GM21528 (cell line): ENCODE data around the gene C19orf73.
A peak's percentile ranks its signal among the peaks of the same experiment; 100 is the strongest.
"Not testable (repeated sequence)": the region's sequence is repeated elsewhere in the genome, so short reads cannot be mapped to it uniquely, and the experiment has no call there.

Experiments
- ATAC-seq: cut with Tn5 transposase; IDR thresholded peaks from one replicate; pipeline ENCODE4 v1.9.1; 2021; ENCODE audit warnings: mild to moderate bottlenecking, moderate library complexity; ENCODE audit not compliant: unreplicated experiment, low FRiP score

Gene C19orf73

DNA sequence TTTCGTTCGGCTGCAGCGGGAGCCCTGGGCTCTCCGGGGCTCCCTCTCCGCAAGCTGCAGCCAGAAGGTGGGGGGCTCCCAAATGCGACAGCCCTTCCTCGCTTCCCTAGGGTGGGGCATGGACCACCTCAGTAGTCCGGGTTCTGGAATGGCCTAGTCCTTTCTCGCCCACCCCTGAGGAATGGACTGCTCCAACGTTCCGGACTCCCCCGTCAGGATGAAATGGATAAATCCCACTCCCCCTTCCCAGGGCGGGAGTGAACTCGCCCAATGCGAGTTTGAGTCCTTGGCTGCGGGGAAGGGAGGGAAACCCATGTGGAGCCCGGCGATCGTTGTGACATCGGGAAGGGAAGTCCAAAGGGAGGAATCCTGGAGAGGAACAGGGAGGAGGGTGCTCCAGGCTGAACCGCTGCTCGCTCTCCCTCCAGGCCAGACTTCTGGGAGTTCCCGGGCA is 30.7 kb upstream of the C19orf73 start:
- no peak for ATAC-seq

DNA sequence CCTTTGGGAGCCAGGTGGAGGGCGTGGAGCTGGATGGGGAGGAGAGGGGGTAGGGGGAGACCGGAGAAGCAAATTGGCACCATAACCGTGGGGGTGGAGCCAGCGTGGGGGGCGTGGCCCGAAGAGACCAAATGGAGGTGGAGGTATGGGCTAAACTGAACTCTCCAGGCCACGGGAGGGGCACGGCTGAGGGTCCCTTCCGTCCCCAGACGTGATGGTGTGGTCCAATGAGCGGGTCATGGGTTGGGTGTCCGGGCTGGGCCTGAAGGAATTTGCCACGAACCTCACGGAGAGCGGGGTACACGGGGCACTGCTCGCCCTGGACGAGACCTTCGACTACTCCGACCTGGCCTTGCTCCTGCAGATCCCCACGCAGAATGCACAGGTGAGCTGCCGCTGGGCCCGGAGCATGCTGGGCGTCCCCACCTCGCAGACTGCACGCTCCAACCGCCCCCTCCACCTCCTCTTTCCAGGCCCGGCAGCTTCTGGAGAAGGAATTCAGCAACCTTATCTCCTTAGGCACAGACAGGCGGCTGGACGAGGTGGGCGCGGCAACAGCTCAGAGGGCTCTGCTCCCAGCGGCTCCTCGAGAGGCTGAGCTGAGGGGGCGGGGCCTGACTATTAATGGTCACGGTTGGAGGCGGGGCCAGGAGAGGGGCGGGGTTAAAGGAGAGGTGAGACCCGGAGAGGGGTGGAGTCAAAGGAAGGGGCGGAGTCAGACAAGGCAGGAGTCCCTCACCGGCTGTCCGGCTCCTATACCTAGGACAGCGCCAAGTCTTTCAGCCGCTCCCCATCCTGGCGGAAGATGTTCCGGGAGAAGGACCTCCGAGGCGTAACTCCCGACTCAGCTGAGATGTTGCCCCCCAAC is 30.1 kb upstream of the C19orf73 start:
- ATAC-seq = no peak

DNA sequence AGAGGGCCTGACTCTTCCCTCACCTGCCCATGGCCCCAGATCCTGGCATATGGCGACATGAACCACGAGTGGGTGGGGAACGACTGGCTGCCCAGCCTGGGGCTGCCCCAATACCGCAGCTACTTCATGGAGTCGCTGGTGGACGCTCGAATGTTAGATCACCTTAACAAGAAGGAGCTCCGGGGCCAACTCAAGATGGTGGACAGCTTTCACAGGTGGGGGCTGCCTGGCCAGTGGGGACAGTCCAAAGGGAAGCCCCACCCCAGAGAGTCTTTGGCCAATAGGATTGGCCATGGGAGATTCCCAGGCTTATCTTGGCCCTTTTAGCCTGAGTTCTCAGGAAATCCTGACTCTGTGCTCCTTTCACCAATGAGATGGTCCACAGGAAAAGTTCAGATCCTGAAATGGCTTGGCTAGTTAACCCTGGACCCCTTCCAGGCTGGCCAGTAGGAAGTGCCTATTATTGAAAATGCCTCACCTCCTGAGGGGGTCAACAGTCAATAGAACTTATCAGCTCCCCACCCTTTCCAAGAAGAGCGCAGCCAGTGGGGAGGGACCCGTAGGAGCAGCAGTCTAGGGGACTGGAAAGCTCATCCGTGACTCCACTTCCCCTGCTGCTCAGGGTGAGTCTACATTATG is 29.2 kb upstream of the C19orf73 start:
- ATAC-seq = no peak

DNA sequence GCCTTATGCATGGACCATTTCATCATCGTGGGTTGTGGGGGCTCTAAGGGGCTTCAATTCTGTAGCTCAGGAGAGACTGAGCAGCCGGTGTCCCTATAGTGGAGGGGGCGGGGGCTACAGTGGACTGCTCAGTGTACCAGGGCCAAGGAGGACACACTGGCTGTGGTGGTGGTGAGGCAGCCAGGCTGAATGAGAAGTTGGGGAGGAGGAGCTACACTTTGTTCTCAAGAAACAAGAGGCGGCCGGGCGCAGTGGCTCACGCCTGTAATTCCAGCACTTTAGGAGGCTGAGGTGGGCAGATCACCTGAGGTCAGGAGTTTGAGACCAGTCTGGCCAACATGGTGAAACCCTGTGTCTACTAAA is 27.4 kb upstream of the C19orf73 start:
- ATAC-seq = not testable (repeated sequence)

DNA sequence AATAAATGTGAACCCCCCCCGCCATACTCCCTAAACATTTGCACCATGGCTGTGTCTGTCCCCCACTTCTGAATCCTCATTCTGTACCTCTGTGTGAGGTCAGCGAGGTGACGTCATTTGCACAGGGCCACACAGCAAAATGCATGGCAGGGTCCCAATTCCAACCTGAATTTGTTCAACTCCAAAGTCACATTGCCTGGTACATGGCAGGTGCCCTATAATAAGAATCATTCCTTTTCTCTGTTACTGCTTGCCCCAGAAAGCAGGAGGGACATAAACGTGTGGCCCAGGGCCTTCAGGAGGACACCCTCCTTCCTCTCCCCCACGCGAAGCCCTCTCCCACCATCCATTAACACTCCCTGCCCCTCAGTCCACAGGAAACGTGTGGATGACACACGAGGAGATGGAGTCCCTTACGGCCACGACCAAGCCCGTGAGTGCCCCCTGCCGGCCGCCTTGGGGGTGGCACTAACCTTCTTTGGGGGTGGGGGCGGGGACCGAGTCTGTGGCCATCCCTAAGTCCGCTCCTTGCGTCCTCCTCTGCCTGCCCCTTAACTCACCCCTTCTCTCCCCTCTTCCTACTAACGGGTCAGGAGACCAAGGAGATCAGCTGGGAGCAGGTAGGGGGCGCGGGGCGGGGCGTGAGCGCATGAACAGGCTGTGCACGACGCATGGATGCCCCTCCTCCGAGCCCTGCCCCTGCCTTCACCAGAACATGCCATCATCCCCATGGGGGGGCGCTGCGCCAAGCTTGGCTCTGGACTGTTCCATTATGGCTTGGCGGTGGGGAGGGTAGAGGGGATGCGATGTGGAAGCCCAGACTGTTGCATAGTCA is 26.8 kb upstream of the C19orf73 start:
- ATAC-seq = no peak

DNA sequence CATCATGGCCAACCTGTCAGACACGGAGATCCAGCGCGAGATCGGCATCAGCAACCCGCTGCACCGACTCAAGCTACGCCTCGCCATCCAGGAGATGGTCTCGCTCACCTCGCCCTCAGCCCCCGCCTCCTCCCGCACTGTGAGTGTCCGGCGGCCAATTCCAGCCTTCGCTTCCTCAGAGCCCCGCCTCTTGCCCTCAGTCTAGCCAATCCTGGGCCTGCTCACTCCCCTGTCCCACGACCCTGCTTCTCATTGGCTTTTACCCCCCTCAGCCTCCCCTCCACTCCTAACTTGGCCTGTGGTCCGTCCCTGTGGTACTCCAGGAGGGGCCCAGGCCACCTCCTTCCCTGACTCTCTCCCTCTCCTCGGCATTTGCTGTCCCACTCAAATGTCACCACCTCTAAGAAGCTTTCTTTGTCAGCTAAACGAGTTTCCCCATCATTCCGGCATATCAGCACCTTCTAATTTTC is 24.0 kb upstream of the C19orf73 start:
- no peak for ATAC-seq

DNA sequence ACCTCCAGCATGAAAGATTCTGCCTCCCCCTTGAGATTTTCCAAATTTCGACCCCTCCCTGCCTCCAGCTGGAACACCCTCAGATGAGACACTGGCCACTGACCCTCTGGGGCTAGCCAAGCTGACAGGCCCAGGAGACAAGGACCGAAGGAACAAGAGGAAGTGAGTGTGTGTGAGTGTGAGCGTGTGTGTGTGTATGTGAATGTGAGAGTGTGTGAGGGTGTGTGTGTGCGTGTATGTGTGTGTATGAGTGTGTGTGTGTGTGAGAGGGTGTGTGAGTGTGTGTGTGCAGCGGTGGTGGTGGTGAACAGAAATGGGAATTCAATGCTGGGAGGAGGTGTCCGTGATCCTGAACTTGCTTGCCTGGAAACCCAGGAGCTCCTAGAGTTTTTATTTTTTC is 22.4 kb upstream of the C19orf73 start:
- no peak for ATAC-seq

DNA sequence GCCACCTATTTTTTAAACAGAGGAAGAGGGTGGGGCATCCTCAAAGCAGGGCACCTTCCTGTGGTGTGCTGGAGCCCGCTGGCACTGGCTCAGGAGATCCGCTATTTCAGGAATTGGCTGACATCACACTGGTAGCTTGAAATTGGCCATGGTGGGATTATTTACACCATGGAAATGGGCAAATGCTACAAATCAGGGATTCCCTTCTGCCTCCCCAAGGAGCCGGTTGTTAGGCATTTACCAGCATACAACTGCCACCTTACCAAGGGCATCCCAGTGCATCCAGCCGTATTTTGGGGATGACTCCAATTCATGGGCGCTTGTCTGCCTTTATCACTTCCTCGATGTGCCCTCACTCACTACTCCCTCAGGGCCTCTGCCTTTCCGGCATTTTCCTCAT is 22.0 kb upstream of the C19orf73 start:
- ATAC-seq = no peak

DNA sequence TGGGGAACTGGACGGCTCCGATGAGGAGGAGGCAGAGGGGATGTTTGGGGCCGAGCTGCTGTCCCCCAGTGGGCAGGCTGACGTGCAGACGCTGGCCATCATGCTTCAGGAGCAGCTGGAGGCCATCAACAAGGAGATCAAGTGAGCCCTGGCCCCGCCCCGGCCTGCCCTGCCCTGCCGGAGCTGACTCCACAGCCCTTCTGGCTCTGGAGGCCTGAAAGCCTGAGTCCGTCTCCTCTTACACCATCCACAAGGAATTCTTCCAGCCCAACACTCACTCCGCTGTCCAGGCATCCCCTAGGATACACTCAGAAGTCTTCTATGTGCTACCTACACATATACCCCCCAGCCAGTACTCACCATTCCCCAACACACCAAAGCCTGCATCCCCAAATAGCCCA is 17.8 kb upstream of the C19orf73 start:
- ATAC-seq = no peak

DNA sequence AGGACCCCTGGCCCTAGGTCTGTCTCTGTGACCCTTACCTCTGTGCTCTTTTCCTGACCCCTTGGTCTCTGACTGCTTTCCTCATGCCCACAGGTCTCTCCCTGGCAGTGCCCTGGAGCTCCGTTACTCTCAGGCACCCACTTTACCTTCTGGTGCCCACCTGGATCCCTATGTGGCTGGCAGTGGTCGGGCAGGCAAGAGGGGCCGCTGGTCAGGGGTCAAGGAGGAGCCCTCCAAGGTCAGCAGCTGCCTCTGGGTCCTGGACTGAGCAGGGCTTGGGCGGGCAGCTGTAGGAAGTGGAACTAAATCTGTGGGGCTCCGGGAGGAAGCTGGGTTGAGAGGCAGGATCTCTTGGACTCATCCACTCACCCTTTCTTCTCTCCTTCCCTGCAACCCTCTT is 16.7 kb upstream of the C19orf73 start:
- ATAC-seq = no peak

DNA sequence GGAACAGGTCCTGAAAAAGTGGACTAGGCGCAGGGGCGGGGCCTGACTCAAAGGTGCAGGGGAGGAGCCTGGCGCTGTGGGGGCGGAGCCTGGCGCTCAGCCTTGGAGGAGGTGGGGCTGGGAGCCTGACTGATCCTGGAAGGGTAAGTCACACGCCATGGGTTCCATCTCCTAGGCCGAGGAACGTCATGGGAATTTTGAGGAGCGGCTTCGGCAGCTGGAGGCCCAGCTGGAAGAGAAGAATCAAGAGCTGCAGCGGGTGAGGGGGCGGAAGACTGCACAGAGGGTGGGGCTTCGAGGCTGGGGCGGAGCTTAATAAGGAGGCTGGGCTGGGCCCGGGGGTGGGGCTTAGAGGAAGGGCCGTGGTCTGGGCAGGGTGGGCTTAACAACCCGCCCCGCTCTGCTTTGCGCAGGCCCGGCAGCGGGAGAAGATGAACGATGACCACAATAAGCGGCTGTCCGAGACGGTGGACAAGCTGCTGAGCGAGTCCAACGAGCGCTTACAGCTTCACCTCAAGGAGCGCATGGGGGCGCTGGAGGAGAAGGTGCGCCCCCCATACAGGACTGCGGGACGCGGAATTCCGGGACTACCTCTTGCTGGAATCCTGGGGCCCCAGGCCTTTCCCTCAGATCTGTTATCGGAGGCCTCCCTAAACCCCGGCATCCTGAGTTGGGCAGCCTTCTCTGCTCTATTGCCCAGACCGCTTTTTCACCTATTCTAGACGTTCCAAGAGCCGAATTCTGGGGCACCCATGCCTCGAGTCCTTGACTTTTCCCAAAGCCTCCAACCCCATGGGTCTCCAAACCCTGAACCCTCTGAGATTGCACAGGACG is 14.9 kb upstream of the C19orf73 start:
- no peak for ATAC-seq

DNA sequence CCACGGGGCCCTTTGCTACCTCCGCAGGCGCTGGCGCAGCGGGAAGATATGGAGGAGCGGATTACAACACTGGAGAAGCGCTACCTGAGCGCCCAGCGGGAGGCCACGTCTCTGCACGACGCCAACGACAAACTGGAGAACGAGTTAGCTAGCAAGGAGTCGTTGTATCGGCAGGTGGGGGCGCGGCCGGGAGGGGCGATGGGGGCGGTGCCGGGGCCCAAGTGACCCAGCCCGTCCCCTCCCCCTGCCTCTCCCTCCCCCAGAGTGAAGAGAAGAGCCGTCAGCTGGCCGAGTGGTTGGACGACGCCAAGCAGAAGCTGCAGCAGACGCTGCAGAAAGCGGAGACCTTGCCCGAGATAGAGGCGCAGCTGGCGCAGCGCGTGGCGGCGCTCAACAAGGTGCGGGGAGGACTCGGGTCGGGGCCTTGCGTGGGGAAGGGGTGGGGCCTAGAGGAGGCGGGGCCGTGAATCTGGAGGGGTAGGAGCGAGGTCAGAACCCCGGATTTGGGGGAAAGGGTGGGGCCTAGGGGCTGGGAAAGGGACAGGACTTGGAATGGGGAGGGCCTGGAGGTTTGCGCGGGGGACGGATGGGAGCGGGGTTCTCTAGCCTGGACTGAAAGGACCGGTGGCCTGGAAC is 14.1 kb upstream of the C19orf73 start:
- ATAC-seq = no peak

DNA sequence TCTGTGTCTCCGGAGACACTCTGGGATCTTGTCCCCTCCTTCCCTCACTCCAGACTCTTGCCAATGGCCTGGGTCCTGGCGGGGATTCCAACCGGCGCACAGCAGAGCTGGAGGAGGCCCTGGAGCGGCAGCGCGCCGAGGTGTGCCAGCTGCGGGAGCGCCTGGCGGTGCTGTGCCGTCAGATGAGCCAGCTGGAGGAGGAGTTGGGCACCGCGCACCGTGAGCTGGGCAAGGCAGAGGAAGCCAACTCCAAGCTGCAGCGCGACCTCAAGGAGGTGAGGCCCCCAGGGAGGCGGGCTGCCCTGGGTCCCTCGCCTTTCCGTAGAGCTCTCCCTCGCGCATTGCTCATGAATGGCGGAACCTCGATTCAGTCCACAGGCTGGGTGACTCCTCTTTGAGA is 11.4 kb upstream of the C19orf73 start:
- no peak for ATAC-seq

DNA sequence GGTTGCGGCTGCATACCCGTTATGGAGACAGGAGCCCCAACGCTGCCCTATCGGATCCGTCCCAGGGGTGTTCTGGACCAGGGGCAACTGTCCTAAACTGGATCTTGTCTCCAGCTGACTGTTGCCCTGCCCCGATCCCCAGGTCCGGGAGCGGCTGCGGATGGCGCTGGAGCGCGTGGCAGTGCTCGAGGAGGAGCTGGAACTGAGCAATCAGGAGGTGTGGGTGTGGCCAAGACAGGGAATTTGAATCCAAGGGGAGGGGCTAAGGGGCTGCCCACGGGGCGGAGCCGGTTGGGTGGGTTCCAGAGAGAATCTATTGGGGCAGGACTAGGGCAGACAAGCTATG is 10.3 kb upstream of the C19orf73 start:
- ATAC-seq = no peak

DNA sequence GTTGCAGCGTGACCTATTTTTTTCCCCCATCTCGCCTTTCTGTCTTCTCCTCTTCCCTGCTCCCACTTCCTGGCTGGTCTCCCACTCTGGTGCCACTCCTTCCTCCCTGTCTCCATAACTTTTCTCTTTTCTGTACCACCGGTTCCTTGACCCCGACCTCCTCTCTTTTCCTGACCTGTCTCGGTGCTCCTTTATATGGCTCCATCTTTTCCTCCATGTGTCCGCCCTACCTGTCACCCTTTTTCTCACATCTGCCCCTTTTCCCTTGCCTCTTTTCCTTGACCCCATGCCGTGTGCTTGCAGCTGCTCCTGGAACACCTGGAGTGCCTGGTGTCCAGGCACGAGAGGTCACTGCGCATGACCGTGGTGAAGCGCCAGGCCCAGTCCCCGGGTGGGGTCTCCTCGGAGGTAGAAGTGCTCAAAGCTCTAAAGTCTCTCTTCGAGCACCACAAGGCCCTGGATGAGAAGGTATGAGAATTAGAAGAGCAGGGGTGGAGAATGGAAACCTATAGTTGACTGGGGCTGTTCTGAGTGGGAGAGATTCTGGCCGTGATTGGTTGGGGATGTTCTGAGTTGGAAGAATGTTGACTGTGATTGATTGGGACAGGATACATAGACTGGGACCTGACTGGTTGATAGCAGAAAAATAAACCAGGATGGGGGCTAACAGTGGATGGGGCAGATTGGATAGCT is 9.7 kb upstream of the C19orf73 start:
- ATAC-seq = no peak

DNA sequence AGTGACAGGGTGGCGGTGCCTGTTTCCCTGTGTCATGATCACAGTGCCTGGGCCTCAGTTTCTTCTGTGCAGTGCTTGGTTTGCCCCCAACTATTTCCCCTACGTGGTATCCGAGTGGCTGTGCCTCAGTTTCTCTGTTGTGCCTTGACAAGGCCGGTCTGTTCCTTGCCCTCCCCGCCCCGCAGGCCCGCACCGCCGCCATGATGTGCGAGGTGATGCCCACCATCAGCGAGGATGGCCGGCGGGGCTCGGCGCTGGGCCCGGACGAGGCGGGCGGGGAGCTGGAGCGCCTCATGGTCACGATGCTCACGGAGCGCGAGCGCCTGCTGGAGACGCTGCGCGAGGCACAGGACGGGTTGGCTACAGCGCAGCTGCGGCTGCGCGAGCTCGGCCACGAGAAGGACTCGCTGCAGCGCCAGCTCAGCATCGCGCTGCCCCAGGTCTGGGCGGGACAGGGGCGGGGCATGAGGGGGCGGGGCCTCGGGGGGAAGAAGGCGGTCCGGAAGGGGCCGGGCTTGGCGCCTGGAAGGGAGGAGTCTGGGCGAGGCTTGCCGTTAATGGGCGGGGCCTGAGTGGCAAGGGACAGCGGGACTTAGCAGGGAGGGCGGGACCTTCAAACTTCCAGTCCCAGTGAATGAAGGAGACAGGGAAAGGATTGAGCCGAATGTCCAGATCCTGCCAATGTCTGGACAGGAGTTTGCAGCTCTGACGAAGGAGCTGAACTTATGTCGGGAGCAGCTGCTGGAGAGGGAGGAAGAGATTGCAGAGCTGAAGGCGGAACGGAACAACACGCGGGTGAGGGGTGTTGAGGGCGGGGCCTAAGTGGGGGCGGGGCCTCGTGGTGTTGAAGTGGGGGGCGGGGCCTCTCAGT is 9.0 kb upstream of the C19orf73 start:
- ATAC-seq = peak; percentile 64

DNA sequence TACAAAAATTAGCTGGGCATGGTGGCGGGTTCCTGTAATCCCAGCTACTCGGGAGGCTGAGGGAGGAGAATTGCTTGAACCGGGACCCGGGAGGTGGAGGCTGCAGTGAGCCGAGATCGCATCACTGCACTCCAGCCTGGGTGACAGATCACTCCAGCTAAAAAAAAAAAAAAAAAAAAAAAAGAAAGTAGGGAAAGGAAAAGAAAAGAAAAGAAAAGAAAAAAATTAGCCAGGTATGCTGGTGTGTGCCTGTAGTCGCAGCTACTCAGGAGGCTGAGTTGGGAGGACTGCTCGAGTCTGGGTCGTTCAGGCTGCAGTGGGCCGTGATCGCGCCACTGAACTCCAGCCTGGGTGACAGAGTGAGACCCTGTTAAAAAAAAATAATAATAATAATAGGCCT is 8.3 kb upstream of the C19orf73 start:
- not testable (repeated sequence) for ATAC-seq

DNA sequence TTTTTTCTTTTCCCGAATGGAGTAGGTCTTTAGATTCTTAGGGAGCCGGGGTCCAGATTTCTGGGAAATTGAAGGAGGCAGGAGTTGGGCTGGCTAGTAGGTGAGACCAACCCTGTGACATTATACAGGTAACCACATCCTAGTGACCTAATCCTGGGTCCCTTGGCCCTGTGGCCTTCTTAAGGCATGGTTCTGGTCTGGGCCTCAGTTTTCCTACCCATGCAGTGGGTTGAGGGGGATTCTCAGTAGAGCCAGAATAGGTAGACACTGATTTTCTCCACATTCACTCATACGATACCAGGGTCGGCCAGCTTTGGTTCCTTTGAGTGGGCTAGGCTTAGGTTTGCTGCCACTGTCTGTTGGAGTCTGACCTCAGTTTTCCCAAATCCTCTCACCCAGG is 7.6 kb upstream of the C19orf73 start:
- no peak for ATAC-seq
